Measurements from ENCODE around the gene MTF2. TPM values are rescaled to one million over a fixed set of nuclear protein-coding genes. Genes with fewer than 3 reads are reported as not detected.

MTF2 gene
- total and polyA plus RNA-seq, 2 experiments from 2014 or later: 14.1 to 17.6 TPM

DNA sequence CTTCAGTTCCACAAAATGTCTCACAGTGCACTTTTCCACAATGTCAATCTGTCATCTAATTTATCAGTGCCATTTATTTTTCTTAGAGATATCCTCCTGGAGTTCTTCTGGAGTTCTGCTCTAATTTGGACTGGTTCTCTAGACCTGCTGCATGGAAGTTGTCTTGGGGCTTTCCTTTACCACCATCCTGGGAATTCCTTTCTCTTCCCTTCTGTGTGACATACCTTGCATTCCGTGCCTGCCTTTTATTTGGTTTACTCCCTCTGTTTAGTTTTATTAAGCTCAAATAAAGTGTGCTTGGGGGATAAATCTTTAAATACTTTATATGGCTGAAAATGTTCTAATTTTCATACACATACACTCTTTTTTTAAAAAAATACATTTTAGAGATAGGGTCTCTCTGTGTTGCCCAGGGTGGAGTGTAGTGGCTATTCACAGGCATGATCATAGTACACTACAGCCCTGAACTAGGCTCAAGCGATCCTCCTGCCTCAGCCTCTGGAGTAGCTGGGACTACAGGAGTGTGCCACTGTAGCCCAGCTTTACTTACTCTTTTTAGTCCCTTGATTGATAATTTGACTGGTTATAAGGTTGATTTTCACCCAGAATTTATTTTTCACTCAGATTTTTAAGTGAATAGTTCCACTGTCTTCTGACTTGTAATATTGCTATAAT, 14.4 kb downstream of the MTF2 start:
- Histone ChIP-seq H3K27me3 (replicated peaks; ENCODE audit: insufficient read depth) (no peaks in the 10 kb centered on the region), H3K4me2 (ENCODE audit: unreplicated experiment) (no peak overlapping the region), H3K9me3 (ENCODE audit: low read depth) (no peaks in the 10 kb centered on the region), H4K20me1 (ENCODE audit: insufficient read depth) (no peaks in the 10 kb centered on the region; the same call in 1 of the 2 replicates), H3K27ac (no peak overlapping the region), H2AFZ (no peak overlapping the region), H3K9me2 (ENCODE audit: insufficient read depth) (no peaks in the 10 kb centered on the region), H3K4me3 (no peak overlapping the region), H3F3A (ENCODE audit: insufficient read depth) (peaks cover 6% of the 10 kb centered on the region; the same call in 1 of the 2 replicates), H3K36me3 (ENCODE audit: low read depth) (no peaks in the 10 kb centered on the region), H3K79me2 (ENCODE audit: insufficient read depth) (peaks cover 100% of the 10 kb centered on the region), H3K9ac (no peak overlapping the region), H3K4me1 (ENCODE audit: insufficient read depth) (no peaks in the 10 kb centered on the region; the same call in 1 of the 2 replicates)
- DNase-seq: no peak
- in situ Hi-C loops (cut with MboI): no loop called here
- 95 to 98% methylated on average over 2 of the region's 2 CpGs for WGBS, 2 experiments (ENCODE audit: low coverage in 1 of 2, low lambda C conversion rate in 2 of 2, missing lambda C conversion rate in 2 of 2)
- TF ChIP-seq EZH2phosphoT487 (IDR thresholded peaks at IDR 0.05; ENCODE audit: insufficient read depth, low read depth) (no peak), EZH2 (IDR thresholded peaks at IDR 0.05; ENCODE audit: insufficient read depth, poor library complexity, severe bottlenecking) (no peak)

GRCh38 chr1:93095804-93096585, 16.9 kb downstream of the MTF2 start:
- Histone ChIP-seq H3K4me1 (ENCODE audit: insufficient read depth) (no peaks in the 10 kb centered on the region; the same call in 1 of the 2 replicates), H3K4me3 (no peak overlapping the region), H2AFZ (no peak overlapping the region), H3K79me2 (ENCODE audit: insufficient read depth) (peaks cover 100% of the 10 kb centered on the region), H3K36me3 (ENCODE audit: low read depth) (no peaks in the 10 kb centered on the region), H3K4me2 (ENCODE audit: unreplicated experiment) (no peak overlapping the region), H3K9me2 (ENCODE audit: insufficient read depth) (no peaks in the 10 kb centered on the region), H3K9me3 (ENCODE audit: low read depth) (no peaks in the 10 kb centered on the region), H3K27ac (no peak overlapping the region), H3K27me3 (replicated peaks; ENCODE audit: insufficient read depth) (no peaks in the 10 kb centered on the region), H4K20me1 (ENCODE audit: insufficient read depth) (peaks cover 4% of the 10 kb centered on the region; the same call in 1 of the 2 replicates), H3K9ac (no peak overlapping the region), H3F3A (ENCODE audit: insufficient read depth) (peaks cover 6% of the 10 kb centered on the region; the same call in 1 of the 2 replicates)
- DNase-seq: no peak
- in situ Hi-C loops (cut with MboI): no loop called here
- 69 to 74% methylated on average over 6 of the region's 6 CpGs for WGBS, 2 experiments (ENCODE audit: low coverage in 1 of 2, low lambda C conversion rate in 2 of 2, missing lambda C conversion rate in 2 of 2)
- TF ChIP-seq EZH2phosphoT487 (IDR thresholded peaks at IDR 0.05; ENCODE audit: insufficient read depth, low read depth): no peak
- TF ChIP-seq EZH2 (IDR thresholded peaks at IDR 0.05; ENCODE audit: insufficient read depth, poor library complexity, severe bottlenecking): no peak

DNA sequence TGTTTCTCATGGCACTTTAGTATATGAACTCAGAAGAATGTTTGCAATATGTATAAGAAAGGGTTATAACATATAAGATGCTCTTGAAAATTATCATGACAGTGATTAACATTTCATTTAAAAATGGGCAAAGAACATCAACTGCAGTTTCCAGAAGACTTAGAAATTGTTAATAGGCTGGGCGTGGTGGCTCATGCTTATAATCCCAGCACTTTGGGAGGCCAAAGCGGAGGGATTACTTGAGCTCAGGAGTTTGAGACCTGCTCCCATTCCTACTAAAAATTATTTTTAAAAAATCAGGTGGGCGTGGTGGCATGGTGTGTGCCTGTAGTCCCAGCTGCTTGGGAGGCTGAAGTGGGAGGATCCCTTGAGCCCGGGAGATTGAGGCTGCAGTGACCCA, 23.1 kb downstream of the MTF2 start:
- TF ChIP-seq EZH2 (IDR thresholded peaks at IDR 0.05; ENCODE audit: insufficient read depth, poor library complexity, severe bottlenecking) (no peak), EZH2phosphoT487 (IDR thresholded peaks at IDR 0.05; ENCODE audit: insufficient read depth, low read depth) (no peak)
- Histone ChIP-seq H3K4me3 (no peak overlapping the region), H3K27me3 (replicated peaks; ENCODE audit: insufficient read depth) (no peaks in the 10 kb centered on the region), H3K4me2 (ENCODE audit: unreplicated experiment) (no peak overlapping the region), H3F3A (ENCODE audit: insufficient read depth) (no peaks in the 10 kb centered on the region), H2AFZ (no peak overlapping the region), H3K4me1 (ENCODE audit: insufficient read depth) (no peaks in the 10 kb centered on the region), H3K36me3 (ENCODE audit: low read depth) (no peaks in the 10 kb centered on the region), H3K27ac (no peak overlapping the region), H3K9ac (no peak overlapping the region), H4K20me1 (ENCODE audit: insufficient read depth) (peaks cover 11% of the 10 kb centered on the region), H3K9me2 (ENCODE audit: insufficient read depth) (no peaks in the 10 kb centered on the region), H3K79me2 (ENCODE audit: insufficient read depth) (peaks cover 98% of the 10 kb centered on the region), H3K9me3 (ENCODE audit: low read depth) (no peaks in the 10 kb centered on the region)
- DNase-seq: no peak
- 73 to 84% methylated on average over 4 of the region's 4 CpGs for WGBS, 2 experiments (ENCODE audit: low coverage in 1 of 2, low lambda C conversion rate in 2 of 2, missing lambda C conversion rate in 2 of 2)
- in situ Hi-C loops (cut with MboI): no loop called here

- in situ Hi-C loops (cut with MboI): no loop called here
- H3F3A ChIP-seq (ENCODE audit: insufficient read depth): no peaks in the 10 kb centered on the region
- DNase-seq: no peak
Observed at GRCh38 chr1:93106226-93106625, 27.1 kb downstream of the MTF2 start.

More at GRCh38 chr1:93106226-93106625, 27.1 kb downstream of the MTF2 start:
- no peaks in the 10 kb centered on the region for H3K27me3 ChIP-seq (replicated peaks; ENCODE audit: insufficient read depth)
- no peak overlapping the region for H3K27ac ChIP-seq
- H3K9me2 ChIP-seq (ENCODE audit: insufficient read depth): no peaks in the 10 kb centered on the region
- 89 to 95% methylated on average over 2 of the region's 2 CpGs for WGBS, 2 experiments (ENCODE audit: low coverage in 1 of 2, low lambda C conversion rate in 2 of 2, missing lambda C conversion rate in 2 of 2)
- H3K79me2 ChIP-seq (ENCODE audit: insufficient read depth): peaks cover 98% of the 10 kb centered on the region
- H3K4me3 ChIP-seq: no peak overlapping the region
- H3K4me1 ChIP-seq (ENCODE audit: insufficient read depth): peaks cover 7% of the 10 kb centered on the region
- H4K20me1 ChIP-seq (ENCODE audit: insufficient read depth): peaks cover 7% of the 10 kb centered on the region; the same call in 1 of the 2 replicates
- TF ChIP-seq EZH2 (IDR thresholded peaks at IDR 0.05; ENCODE audit: insufficient read depth, poor library complexity, severe bottlenecking) (no peak), EZH2phosphoT487 (IDR thresholded peaks at IDR 0.05; ENCODE audit: insufficient read depth, low read depth) (no peak)
- no peak overlapping the region for H3K9ac ChIP-seq
- H3K9me3 ChIP-seq (ENCODE audit: low read depth): no peaks in the 10 kb centered on the region
- no peak overlapping the region for H3K4me2 ChIP-seq (ENCODE audit: unreplicated experiment)
- no peaks in the 10 kb centered on the region for H3K36me3 ChIP-seq (ENCODE audit: low read depth)
- no peak overlapping the region for H2AFZ ChIP-seq

All from GM23248 (cell line).